ENCODE measurements around the gene DCTPP1.
A peak's percentile ranks its signal among the peaks of the same experiment; 100 is the strongest.

DCTPP1 gene

DNA sequence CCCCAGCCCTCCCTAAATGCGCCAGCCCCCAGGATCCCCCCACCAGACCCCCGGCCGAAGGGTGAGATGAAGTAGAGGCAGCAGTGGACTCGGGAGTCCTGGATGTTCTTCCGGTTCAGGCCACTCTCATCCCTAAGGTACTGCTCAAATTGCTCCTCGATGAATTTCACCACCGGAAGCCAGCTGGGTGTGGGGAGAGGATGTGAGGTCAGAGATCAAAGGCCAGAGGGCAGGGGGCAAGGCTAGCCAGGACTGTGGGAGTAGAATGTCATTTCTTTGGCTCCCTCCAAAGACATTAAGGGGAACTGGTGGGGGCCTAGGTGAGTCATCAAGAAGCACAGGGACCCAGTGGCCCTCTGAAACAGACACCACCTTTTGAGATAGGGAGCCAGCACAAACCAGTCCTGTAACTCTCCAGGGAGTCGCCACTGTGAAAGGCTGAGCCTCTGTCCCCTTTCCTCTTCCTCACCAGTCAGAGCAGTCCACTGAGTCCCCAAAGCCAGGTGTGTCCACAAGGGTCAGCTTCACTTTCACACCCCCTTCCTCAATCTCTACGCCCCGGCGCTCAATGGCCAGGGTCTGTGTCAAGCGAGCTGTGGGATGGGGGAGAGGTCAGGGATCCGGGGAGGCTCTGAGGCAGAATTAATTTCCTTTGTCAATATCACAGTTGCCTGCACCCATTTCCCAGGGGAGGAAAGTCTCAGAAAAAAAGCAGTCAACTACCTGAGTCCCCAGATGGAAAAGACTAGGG is 48.4 kb downstream of the DCTPP1 start:
- DNase-seq: no peak

DNA sequence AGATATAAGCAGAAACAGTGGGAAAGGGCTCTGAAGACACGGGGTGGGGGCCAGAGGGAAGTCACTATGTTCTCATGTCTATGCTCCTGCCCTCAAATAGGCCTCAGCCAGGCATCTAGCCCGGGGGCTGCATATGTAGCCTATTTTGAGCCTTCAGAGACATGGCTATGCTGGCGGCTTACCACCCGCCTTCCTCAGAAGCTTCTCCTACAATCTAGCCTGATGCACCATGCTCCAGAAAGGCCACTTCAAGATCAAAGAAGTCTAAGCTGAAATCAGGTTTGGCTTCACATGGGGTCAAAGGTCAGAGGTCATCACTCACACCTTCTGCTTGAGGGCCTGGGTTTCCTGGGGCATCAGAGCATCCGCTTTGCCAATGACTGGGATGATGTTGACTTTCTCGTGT is 49.0 kb downstream of the DCTPP1 start:
- DNase-seq (no peak), ATAC-seq (no peak)

More for the DNA sequence above, 48.4 kb downstream of the DCTPP1 start:
- no peak for ATAC-seq

DNA sequence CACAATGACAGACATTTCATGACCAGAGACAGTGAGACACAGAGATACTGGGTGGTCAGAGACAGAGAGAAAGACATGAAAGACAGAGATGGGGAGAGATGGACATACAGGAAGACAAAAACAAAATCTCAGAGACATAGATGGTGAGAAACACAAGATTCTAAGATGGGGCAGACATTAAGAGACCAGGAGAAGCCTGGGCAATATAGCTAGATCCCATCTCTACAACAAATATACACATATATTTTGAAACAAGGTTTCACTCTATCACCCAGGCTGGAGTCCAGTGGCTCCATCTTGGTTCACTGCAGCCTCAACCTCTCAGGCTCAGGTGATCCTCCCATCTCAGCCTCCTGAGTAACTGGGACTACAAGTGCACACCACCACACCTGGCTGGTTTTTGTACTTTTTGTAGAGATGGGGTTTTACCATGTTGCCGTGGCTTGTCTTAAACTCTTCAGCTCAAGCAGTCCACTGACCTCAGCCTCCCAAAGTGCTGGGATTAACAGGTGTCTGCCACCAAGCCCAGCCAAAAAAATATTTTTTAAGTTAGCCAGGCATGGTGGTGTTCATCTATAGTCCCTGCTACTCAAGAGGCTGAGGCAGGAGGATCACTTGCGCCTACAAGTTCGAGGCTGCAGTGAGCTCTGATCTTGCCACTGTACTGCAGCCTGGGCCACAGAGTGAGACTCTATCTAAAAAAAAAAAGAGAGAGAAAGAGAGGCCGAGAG is 49.6 kb downstream of the DCTPP1 start:
- ATAC-seq (no peak), DNase-seq (no peak)

DNA sequence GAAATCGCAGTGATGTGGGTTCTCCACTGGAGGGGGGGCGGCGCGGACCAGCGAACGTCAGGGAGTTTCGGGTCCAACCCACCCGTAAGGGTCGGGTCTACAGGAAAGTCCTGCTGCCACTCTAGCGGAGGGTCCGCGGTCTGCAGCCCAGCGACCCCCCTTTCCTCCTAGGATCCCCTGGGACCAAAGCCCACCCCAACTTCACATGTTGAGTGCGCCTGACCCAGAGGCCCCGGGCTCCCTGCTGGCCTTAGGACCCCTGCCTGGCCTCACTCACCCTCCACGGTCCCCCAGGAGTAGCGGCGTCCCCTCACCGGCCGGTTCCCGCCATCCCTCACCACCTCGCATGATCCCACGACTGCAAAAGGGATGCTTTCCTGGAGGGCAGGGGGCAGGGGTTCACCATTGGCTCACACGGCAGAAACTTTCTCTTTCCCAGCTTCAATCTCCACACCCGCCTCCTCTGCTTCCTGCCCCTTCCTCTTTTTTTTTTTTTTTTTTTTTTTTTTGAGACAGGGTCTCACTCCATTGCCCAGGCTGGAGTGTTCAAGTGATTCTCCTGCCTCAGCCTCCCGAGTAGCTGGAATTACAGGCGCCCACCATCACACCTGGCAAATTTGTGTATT is 50.6 kb downstream of the DCTPP1 start:
- no peak for ATAC-seq
- no peak for DNase-seq

DNA sequence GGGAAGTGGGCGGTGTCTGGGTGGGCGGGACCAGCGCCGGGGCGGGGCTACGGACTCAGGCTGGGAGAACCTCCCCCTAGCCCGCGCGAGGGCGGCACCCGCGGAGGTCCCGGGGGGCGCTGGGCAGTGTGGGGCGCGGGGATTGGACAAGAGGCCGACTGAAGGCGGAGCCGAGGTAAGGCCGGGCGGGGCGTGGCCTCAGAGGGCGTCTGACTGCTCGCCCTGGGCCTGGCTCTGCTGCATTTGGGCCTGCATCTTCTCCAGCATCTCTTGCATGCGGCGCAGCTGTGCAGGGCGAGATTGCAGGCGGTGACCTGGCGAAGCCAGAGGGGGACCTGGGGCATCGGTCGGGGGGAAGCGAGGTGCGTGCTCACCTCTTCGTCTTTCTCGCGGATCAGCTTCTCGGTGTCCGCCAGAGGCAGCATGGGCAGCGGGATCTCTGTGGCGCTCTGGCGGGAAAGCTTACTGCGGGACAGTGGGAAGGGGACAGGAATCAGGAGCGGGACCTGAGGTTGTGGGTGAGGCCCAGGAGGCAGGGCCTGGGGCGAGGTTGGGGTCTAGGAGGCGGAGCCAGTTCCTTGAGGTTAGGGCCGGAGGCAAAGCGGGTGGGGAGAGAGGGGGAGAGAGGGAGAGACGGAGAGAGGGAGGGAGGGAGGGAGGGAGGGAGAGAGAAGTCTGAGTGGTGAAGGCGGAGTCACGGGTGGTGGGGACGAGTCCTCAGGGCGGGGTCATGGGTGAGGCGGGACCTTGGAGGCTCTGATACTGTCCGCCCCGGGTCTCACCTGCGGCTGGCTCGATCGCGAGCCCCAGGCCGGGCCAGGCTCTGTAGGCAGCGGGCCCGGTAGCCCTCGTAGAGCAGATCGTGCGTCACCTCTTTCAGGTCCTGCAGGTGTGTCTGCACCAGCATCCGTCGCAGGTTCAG is 51.3 kb downstream of the DCTPP1 start:
- DNase-seq: peak; percentile 100
- ATAC-seq: peak; percentile 93

DNA sequence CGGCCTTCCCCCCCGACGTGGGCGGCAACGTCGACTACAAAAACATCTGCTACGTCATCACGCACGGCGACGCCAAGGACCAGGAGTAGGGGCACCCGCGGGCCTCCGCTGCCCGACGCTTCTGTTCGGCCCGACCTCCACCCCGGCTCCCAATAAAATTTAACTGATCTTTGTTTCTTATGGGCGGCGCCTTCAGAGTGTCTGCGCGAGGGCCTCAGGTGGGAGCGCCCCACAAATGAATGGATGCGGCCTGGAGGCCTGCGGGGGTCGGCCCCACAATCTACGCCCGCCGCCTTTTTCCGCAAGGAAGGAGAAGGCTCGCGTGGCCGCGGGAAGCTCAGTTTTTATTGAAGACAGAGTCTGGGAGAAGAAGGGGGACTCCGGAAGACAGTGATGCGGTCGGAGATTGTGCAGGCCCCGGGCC is 52.0 kb downstream of the DCTPP1 start:
- ATAC-seq (peak; percentile 38), DNase-seq (peak; percentile 85)

DNA sequence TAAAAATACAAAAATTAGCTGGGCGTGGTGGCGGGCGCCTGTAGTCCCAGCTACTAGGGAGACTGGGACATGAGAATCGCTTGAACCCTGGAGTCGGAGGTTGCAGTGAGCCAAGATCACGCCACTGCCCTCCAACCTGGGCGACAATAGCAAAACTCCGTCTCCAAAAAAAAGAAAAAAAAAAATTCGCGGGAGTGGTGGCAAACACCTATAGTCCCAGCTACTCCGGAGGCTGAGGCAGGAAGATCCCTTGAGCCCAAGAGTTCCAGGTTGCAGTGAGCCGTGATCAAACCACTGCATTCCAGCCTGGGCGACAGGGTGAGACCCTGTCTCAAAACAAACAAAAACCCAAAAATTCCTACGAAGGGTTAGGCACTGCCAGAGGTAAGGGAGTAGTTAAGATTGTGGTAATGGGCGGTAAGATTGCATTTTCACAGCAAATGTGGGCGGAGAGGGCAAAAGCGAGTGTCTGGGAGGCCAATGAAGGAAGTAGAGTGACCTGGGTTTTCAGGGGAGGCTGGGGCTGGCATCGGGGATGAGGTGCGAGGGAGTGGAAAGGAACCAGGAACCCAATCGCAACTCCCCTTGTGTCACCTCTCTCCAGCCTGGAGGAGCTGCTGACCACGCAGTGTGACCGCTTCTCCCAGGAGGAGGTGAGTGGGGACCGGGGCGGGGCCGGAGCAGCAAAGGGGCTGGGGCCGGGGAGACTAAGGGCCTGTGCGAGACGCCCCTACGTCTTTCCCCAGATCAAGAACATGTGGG is 52.6 kb downstream of the DCTPP1 start:
- DNase-seq (no peak), ATAC-seq (no peak)

DNA sequence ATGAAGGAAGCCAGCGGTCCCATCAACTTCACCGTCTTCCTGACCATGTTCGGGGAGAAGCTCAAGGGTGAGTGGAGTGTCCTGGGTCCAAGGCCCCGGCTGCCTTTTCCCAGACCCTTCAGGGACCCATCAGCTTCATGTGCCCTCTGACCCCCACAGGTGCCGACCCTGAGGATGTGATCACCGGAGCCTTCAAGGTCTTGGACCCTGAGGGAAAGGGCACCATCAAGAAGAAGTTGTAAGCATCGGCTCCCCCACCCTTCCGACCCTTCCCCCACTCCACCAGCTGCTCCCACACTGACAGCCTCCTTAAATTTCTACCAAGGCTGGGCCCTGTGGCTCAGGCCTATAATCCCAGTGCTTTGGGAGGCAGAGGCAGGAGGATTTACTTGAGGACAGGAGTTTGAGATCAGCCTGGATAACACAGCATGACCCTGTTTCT is 53.3 kb downstream of the DCTPP1 start:
- ATAC-seq (no peak), DNase-seq (no peak)

DNA sequence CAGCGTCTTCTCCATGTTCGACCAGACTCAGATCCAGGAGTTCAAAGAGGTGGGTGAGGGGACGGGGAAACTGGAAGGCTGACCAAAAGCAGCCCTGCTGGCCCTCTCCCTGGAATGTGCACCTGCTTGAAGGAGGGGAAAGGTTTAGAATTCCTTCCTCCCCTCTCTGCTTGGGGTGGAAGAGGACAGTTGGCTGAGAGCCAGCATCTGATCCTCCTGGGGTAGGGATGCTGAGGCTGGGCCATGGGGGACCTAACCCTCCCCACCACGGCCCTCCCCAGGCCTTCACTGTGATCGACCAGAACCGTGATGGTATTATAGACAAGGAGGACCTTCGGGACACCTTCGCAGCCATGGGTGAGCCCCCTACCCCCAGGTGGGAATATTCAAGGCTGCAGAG is 54.0 kb downstream of the DCTPP1 start:
- no peak for ATAC-seq

DNA sequence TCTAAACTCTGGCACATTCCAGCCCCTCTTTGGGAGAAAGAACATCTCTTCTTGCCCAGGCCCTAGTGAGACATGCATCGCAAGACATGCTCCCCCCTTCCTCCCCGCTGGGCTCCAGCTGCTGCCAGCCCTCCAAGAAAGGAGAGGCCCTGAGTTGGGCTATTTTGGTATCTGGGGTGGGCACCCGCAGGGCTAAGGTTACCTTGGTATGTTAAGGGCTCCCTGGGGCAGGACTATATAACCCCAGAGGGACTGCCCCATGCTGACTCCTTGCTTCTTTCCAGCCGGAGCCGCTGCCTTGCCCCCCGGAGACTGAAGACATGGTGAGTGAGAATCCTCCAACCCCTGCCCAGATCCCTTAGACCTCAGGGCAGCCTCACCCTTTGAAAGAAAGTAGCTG is 55.3 kb downstream of the DCTPP1 start, which contains the start of gene MYL11:
MYL11 (plus strand) TSS at position 265 of the 400 bp plus-strand sequence; CDS start at position 321, 56 bp downstream.
- DNase-seq (no peak), ATAC-seq (no peak)

More for the DNA sequence above, 54.0 kb downstream of the DCTPP1 start:
- no peak for DNase-seq

Data from stimulated activated naive CD8-positive, alpha-beta T cell treated with anti-CD3 and anti-CD28 coated beads, Interleukin-15, Interleukin-2, amounts not matched to agents 100 U/mL and 50 U/mL, for 24 hours (primary cell).